GM19397 (cell line): Measurements from ENCODE around the gene EML5.
"Not testable (repeated sequence)": the region's sequence is repeated elsewhere in the genome, so short reads cannot be mapped to it uniquely, and the experiment has no call there.

Experiments
- ATAC-seq: cut with Tn5 transposase; IDR thresholded peaks from one replicate; pipeline ENCODE4 v1.9.1; 2021; ENCODE audit warnings: mild to moderate bottlenecking, moderate library complexity; ENCODE audit not compliant: unreplicated experiment

EML5 gene

DNA sequence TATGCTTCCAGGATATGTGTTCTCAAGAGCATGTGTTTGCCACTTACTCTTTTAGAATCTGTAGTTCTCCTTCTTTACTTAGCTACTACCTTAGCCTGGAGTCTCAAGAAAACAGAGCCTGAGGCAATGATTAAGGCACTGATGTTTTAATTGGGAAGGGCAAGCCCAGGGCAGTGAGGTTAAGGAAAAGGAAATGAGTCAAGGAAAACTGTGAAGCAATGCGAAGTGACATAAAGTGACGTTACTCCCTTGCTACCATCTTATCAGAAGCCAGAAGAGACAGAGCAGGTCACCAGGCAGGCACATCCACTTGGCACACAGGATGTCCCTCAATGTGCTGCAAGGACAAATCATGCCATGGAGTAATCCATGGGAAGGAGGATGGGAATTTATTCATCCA, 11.3 kb upstream of the EML5 start:
- ATAC-seq = no peak

GRCh38 chr14:88802596-88802995, 9.8 kb upstream of the EML5 start:
- no peak for ATAC-seq

DNA sequence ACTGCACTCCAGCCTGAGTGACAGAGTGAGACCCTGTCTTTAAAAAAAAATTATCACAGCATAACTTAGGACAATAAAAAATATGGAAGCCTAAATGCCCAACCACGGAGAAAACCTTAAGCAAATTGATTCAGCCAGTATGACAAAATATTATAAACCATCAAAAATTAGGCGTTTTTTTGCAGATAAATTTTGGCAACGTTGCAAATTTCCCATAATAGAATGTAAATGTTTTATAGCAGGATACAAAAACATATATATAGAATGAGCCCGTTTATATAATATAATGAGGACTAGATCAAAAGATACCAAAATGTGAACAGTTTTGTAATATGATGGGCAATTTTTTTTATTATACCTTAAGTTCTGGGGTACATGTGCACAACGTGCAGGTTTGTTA, 6.8 kb upstream of the EML5 start:
- no peak for ATAC-seq

- no peak for ATAC-seq
These were observed 5.4 kb upstream of the EML5 start for GRCh38 chr14:88798156-88798555.

DNA sequence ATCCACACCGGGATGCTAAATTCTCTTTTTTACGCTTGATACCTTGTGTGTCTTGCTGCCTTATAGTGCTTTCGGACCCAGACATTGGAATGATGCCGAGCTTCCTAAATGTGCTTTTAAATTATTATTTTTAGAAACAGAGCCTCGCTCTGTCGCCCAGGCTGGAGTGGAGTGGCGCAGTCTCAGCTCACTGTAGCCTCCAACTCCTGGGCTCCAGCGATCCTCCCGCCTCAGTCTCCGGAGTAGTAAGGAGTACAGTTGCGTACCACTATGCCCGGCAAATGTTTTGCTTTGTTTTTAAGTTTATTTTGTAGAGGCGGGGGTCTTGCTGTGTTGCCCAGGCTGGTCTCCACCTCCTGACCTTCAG, 489 bp upstream of the EML5 start:
- ATAC-seq = no peak

- ATAC-seq = no peak
These were observed 902 bp downstream of the EML5 start for GRCh38 chr14:88791629-88792472.

DNA sequence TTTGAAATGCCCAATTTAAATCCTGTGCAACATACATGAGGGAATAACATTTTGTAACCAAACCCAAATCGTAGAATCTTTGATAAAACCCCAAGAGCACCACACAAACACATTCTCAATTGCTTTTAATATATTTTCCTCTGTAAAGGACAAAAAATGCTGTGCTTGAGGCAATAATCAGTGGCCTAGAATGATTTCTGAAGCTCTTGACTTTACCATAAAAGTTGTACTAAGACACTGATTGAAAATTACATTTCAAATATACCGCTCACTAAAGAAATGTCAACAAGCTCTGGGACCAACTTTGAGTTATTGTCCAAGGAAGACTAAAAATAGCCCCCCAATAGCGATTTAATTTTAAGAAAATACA, 1.5 kb downstream of the EML5 start:
- ATAC-seq = no peak

GRCh38 chr14:88790501-88791251, 2.1 kb downstream of the EML5 start:
- ATAC-seq = no peak

DNA sequence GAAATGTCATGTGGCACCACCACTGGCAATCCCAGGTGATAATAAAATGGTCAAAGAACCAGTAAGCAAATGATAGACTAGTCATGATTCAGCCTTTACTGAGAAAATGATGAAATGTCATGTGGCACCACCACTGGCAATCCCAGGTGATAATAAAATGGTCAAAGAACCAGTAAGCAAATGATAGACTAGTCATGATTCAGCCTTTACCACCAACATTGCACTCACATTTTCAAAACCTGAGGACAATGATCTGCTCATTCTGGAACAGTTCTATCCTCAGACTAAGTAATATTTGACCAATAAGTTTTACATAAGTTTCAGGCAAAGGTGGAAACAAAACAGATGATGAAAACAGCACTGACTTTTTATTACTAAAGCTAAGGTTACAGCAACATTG, 3.2 kb downstream of the EML5 start:
- not testable (repeated sequence) for ATAC-seq

DNA sequence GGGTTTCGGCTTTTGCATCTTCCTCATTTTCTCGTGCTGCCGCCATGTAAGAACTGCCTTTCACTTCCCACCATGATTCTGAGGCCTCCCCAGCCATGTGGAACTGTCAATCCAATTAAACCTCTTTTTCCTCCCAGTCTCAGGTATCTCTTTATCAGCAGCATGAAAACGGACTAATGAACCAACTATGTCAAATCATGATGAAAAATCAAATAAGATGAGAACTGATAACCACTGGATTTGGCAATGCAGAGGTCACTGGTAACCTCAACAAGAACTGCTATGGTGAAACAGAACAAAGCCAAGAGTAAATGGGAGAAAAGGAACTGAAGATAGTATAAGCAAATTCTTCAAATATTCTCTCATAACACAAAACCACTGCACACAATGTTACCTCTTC, 6.0 kb downstream of the EML5 start:
- ATAC-seq = no peak

GRCh38 chr14:88785911-88786310, 6.8 kb downstream of the EML5 start:
- ATAC-seq = no peak

- ATAC-seq = no peak
These were observed 17.2 kb downstream of the EML5 start for GRCh38 chr14:88775532-88775931.

DNA sequence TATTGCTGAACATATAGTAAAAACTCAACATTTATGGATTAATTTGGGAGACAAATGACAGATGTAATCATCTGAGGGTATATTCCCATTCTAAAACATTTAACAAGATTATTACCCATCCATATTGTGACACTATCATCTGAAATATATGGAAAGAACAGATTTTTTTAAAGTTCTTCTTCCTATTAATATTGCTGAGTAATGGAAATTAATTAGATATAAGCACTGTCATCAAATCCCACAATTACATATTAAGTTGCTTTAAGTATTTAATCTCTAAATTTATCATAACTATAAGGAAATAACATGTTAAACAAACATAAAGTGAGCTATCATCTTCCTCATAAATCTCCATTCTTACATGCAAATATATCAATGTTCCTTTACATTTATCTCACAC, 22.0 kb downstream of the EML5 start:
- no peak for ATAC-seq

GRCh38 chr14:88765130-88765529, 27.6 kb downstream of the EML5 start:
- no peak for ATAC-seq

DNA sequence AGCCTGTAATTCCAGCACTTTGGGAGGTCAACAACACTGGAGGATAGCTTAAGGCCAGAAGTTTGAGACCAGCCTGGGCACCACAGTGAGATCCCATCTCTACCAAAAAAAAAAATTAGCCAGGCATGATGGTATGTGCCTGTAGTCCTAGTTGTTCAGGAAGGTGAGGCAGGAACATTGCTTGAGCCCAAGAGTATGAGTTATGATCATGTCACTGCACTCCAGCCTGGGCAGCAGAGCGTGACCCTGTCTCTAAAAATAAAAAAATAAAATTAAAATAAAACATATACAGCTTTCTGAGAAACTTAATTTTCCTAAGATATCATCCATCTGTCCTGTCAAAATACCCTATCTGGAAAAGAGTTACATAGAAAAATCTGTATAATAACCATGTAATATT, 38.9 kb downstream of the EML5 start:
- no peak for ATAC-seq

DNA sequence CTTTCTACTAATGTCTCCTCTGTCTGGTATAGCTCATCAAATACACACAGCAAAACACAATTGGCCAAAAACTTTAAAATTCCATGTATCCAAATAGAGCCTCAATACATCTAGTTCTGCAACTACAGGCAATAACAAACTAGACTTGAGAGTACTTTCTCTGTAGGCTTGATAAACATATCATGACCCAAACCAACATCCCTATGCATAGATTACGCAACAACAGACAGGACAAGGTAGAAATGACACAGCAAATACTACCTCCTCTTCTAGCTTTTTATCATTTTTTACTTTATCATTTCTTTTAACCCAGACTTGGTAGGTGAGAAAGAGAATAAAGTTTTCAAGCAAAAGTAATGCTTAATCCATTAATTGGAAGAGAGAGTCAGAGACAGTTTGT, 41.8 kb downstream of the EML5 start:
- no peak for ATAC-seq

GRCh38 chr14:88750413-88750812, 42.3 kb downstream of the EML5 start:
- no peak for ATAC-seq

- ATAC-seq = no peak
These were observed 43.6 kb downstream of the EML5 start for GRCh38 chr14:88749139-88749538.

- ATAC-seq = no peak
These were observed 44.5 kb downstream of the EML5 start for GRCh38 chr14:88748288-88748687.

DNA sequence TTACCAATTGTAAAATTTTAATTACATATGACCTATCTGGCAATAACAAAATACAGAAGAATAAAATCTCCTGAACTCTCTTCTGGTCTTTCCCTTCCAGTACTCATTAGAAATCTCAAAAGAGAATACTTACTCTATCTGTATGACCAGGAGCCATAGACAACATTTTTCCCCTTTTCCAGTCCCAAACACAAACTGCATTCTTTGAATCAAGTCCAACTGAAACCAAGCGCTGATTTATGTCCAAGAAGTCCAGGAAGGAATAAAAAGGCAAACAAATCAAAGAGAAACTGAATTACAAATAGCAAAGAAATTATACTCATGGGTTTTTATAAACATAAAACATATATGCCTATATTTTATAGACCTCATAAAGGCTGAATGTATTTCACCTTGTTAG, 46.7 kb downstream of the EML5 start:
- no peak for ATAC-seq

DNA sequence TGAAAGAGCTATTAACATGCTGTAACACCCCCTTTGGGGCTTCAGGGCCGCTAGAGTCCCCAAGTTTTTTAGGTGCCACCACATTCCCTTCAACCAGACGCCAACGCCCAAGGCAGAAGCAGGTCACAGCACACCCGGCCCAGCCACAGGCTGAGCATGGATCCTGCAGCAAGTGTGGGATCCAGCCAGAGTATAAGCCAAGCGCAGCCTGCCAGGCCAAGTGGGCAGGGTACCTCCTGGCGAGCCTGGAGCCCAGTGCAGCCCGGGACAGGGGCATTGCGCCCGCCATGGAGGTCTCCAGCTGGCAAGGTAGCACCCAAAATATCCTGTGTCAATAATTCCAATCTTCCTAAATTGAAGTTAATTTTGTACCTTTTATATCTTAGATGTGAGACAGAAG, 55.5 kb downstream of the EML5 start:
- ATAC-seq = no peak

GRCh38 chr14:88733121-88733520, 59.6 kb downstream of the EML5 start:
- no peak for ATAC-seq

- no peak for ATAC-seq
These were observed 63.6 kb downstream of the EML5 start for GRCh38 chr14:88729159-88729558.
